Stimulated activated CD4-positive, alpha-beta T cell treated with anti-CD3 and anti-CD28 coated beads, Interleukin-4, amount 100 ng/mL, for 1 hour (primary cell): ENCODE data around the gene FOXM1.

Source experiments
- DNase-seq: peaks from one replicate; pipeline ENCODE4 v3.0.0-alpha.2; 2020

The FOXM1 gene

DNA sequence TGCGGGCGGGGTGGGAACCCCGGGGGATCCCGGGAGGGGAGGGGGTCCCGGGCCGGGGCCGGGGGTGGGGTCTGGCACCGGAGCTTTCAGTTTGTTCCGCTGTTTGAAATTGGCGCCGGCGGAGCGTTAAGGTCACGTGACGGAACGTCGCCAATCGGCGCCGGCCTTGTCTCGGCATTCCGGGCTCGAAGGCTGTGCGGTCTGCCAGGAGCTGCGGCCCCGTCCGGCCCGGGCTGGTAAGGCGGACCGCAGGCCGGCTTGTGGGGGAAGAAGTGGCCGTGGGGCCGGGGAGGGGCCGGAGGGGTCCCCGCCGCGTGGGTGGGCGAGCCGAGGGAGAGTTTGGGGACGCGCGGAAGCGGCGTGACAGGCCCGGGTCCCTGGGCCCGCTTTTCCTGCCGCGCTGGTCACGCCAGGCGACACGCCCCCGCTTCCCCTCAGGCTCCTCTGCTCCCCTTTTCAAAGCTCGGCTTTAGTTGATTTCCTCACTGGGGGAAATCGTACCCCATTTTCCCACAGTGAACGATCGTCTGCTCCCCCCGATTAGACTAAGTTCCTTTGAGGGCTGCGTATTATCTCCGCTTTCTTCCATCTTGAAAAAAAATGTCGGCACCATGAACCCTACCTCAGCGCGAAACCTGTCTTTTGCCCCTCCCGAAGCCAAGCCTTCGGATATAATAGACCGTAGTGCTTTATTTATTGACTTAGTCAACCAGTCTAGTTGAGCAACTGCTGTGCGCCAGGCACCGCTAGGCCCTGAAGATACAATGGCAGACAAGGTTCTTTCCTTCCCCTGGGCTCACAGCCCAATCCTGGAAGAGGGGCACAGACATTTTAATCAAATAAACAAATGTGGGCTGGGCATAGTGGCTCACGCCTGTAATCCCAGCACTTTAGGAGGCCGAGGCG is at the start of gene FOXM1, which contains the start of gene RHNO1:
TSS of gene FOXM1 (minus strand) at position 128 of the 906 bp plus-strand sequence. CDS start 2,696 bp downstream, outside the sequence.
TSS of gene RHNO1 (plus strand) at position 177 of the 906 bp plus-strand sequence. CDS start 8,144 bp downstream, outside the sequence.
- peak; percentile 85 for DNase-seq

DNA sequence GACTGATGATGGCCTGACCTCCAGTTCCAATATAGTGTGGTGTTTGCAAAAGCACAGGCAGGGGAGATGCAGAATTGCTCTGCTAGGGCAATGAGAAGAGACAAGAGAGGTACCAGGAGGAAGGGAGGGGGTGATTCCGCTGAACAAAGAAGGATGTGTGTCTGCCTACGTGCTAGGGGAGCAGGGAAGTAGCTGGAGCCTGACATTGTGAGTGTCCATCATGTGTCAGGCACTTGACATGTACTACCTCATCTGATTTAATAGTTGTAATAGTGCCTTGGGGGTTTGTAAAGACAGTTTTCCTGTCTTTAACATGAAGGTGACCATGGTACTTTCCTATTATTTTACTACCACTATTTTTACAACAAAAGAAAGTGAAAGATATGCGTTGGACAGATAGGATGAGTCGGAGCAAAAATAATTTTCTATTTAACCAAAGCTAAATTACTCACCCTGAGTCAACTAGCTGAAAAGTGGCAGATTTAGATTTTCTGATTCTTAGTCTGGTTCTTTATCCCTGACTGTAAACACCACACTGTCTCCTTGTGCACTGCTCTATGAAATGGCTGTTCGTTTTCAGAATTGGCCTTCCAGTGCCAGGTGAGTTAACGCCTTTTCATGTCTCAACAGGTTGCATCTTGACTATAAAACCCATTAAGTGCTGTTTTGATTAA is 48.5 kb upstream of the FOXM1 start:
- no peak for DNase-seq

DNA sequence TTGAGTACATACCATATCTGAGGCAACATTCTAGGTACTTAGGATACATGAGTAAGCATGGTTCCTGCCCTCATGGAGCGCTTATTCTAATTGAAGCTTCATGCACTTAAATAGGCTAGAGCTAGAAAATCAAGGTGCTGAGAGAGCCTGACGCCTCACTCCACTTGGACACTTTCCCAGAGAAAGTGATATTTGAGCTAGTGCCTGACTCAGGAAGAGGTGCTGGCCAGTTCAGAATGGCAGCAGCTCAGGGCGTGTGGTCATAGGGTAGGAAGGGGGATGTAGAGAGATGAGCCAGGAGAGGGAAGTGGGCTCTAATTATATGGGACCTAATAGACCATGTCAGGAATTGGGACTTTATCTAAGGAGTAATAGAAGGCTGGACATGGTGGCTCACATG is 47.0 kb upstream of the FOXM1 start:
- DNase-seq: no peak

- no peak for DNase-seq
These were observed 46.1 kb upstream of the FOXM1 start for GRCh38 chr12:2923057-2923456.

DNA sequence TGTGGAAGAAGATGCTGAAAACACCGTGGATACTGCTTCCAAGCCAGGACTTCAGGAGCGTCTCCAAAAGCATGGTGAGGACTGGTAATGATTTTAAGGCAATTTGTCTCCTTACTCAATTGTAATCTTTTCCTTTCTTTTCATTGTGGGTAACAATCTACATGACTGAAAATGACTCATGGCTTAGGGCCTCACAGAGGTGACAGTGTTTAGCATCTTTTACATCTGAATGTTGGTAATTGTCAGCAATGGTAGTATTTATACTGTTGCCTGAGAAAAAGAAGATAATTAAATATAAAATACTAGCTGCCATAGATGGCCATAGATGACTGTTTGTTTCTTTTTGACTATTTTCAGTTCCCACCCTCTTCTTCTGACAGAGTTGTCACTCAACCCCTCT is 45.4 kb upstream of the FOXM1 start:
- DNase-seq: no peak

- DNase-seq: no peak
These were observed 42.3 kb upstream of the FOXM1 start for GRCh38 chr12:2919249-2919648.

DNA sequence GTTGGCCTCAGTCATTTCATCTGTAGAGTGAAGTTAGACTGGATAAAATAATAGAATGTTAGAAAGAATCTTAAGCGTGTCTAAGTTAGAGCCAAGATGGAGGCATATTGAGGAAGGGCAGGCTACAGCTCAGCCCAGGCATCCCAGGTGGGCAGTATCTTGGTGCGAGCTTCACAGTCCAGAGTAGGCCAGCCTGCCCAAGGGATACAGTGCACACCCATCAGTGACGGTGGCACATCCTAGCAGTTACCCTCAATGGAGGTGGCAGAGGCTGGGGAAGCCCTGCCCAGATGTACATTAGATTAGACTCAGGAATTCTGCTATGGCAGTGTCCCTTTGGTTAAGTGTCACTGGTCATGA is 35.2 kb upstream of the FOXM1 start:
- no peak for DNase-seq

- DNase-seq: no peak
These were observed 27.3 kb upstream of the FOXM1 start for GRCh38 chr12:2904260-2904659.

- no peak for DNase-seq
These were observed 25.4 kb upstream of the FOXM1 start for GRCh38 chr12:2902272-2902880.

DNA sequence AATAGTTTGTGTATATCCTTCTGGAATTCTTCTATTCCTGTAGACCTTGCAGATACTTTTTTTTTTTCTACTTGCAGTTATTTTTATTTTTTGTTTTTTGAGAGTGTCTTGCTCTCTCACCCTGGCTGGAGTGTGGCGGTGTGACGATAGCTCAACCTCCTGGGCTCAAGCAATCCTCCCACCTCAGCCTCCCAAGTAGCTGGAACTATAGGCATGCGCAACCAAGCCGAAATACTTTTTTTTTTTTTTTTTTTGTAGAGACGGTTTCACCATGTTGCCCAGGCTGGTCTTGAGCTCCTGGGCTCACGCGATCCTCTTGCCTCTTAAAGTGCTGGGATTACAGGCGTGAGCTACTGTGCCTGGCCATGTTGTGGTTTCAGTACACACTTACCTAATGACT is 23.7 kb upstream of the FOXM1 start:
- DNase-seq: no peak

- no peak for DNase-seq
These were observed 20.4 kb upstream of the FOXM1 start for GRCh38 chr12:2897418-2897817.

DNA sequence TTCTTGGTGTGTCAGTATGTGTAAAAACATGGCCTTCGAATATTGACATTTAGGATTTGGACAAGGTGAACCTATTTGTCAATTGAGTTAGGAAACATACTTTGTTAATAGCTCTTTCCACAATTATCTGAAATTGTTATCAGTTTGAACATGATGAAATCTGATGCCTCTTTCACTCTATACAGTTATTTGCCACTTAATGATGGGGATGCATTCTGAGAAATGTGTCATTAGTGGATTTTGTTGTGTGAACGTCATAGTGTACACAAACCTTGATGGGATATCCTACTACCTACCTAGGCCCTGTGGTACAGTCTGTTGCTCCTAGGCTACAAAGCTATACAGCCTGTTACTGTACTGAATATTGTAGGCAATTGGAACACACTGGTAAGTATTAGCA is 18.5 kb upstream of the FOXM1 start:
- no peak for DNase-seq

DNA sequence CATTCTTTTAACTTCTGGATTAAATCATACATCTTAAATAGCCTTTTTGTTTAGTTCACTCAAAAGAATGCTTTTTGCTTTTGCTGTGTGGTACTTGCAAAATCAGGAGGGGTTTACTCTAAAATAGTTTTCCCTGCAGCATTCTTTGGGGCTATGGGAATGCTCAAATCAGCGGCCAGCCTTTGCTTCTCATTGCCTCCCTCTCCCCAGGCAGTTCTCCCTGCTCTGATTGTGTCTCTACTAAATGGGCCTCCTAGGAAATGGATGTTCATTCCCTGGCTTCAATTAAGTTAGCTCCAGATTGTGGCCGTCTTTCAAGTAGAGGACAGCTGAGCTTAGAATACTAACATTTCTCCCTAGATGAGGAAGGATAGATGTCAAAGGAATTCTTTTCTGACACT is 18.1 kb upstream of the FOXM1 start:
- no peak for DNase-seq

GRCh38 chr12:2893007-2893406 is 16.0 kb upstream of the FOXM1 start:
- no peak for DNase-seq

GRCh38 chr12:2892246-2892645 is 15.3 kb upstream of the FOXM1 start:
- no peak for DNase-seq

DNA sequence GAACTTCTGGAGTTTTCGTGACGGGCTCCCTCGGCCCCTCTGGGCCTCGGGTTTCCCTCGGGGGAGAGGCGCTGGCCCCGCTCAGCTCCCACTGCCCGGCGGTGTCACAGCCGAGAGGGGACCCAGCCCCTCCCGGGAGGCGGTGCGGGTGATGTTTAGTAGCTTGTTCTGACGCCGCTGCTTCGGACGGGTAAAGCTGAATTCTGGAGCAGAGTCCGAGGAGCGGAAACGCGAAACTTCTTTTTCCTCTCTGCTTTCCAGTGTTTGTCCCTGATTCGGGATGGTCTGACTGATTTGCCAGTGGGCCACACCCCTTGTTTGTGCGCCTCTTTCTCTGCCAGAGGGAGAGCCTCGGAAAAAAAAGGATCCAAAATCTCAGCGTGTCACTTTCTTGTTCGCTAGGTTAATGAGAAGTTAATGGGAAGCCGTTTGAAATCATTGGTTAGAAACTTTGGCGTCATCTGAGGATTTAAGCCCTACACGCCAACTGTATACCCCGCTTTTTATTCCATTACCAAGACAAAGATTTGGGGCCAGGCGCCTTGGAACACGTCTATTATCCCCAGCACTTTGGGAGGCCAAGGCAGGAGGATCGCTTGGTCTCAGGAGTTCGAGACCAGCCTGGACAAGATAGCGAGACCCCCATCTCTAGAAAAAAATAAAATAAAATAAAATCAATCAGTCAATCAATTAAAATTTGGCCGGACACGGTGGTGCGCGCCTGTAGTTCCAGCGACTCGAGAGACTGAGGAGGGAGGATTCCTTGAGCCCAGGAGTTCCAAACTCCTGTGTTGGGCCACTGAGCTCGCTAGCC is 14.5 kb upstream of the FOXM1 start:
- peak; percentile 26 for DNase-seq

DNA sequence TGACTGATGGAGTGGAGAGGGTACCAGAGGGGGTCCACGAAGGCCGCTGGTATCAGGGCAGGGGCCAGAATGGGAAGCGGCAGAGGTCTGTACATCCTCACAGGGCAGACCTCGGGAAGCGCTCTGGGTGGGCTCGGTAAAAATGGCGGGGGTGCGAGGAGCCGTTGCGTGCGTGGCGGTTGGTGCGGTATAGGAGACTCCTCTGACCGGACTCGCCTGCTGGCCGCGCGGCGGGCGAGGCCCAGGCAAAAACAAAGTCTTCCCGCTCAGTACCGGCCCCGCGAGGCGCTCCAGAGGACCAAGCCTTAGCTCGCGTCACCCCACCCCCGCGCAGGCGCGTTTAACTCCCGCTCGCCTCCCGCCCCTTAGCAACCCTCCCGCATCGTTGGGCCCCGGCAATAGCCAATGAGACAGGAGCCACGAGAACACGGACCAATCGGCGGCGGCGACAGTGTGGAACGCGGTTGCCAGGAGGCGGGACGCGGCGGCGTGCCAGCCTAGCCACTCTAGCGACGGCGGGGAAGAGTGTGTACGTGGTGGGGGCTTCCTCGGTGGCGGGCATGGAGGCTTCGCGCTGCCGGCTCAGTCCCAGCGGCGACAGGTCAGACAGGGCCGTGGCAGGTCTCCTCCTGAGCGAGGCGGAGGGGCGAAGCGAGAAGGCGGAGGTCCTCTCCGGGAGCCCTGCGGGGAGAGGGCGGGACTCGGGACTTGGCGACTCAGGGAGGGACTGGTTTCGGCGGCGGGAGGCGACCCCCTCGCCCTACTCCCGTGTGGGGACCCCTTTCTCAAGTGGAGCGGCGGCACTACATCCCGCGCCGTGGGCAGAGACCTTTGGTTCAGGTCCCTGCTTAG is 13.6 kb upstream of the FOXM1 start, which contains the start of gene TULP3:
TSS of gene TULP3 (plus strand) at position 504 of the 852 bp plus-strand sequence. CDS start at position 561, 57 bp downstream.
- DNase-seq: peak; percentile 98

GRCh38 chr12:2890001-2890387 is 13.0 kb upstream of the FOXM1 start:
- DNase-seq: no peak

GRCh38 chr12:2886768-2887450 is 9.9 kb upstream of the FOXM1 start:
- DNase-seq: no peak

- no peak for DNase-seq
These were observed 7.8 kb upstream of the FOXM1 start for GRCh38 chr12:2884810-2885209.

GRCh38 chr12:2879853-2880252 is 2.9 kb upstream of the FOXM1 start:
- no peak for DNase-seq
